Epithelial cell of proximal tubule (primary cell): Measurements from ENCODE around the gene KIZ. TPM values are rescaled to one million over a fixed set of nuclear protein-coding genes. Genes with fewer than 3 reads are reported as not detected.

Source experiments
- DNase-seq: peaks from one replicate; pipeline ENCODE4 v3.0.0-alpha.2; 2011; ENCODE audit warnings: low read depth
- H3K4me3 ChIP-seq: 2 replicates; pipeline ENCODE4 v1.5.1; 2011; ENCODE audit warnings: low read depth, mild to moderate bottlenecking, low read length
- CTCF ChIP-seq: conservative IDR thresholded peaks from 2 replicates; pipeline ENCODE4 v1.5.1; 2012; ENCODE audit warnings: low read depth, mild to moderate bottlenecking, low read length
- total RNA-seq: library from RNA; depleted of rRNA; stranded (reverse); fragments of >200 nt; gene quantifications from 2 replicates; pipeline ENCODE4 v1.2.3, GENCODE V29; 2015

KIZ gene
- total RNA-seq, 1 donor from 2014 or later, result 4.7 TPM

- TF ChIP-seq CTCF, result no peak
- no peak overlapping the region for H3K4me3 ChIP-seq
- DNase-seq, result no peak
These were observed 11.3 kb upstream of the KIZ start for GRCh38 chr20:21114584-21114983.

GRCh38 chr20:21117521-21117920 is 8.4 kb upstream of the KIZ start:
- no peak overlapping the region for H3K4me3 ChIP-seq
- no peak for TF ChIP-seq CTCF
- no peak for DNase-seq

- DNase-seq, result no peak
- no peak overlapping the region for H3K4me3 ChIP-seq
- no peak for TF ChIP-seq CTCF
These were observed 7.7 kb upstream of the KIZ start for GRCh38 chr20:21118138-21118537.

GRCh38 chr20:21118782-21119181 is 7.1 kb upstream of the KIZ start:
- no peak for DNase-seq
- TF ChIP-seq CTCF, result no peak
- no peak overlapping the region for H3K4me3 ChIP-seq

- DNase-seq, result no peak
- no peak overlapping the region for H3K4me3 ChIP-seq
- TF ChIP-seq CTCF, result no peak
These were observed 1.7 kb upstream of the KIZ start for GRCh38 chr20:21124190-21124589.

- peak; percentile 29 for DNase-seq
- peak overlapping the region; percentile 94 for H3K4me3 ChIP-seq
- TF ChIP-seq CTCF, result peak; percentile 26
These were observed 622 bp upstream of the KIZ start for GRCh38 chr20:21125072-21125848.

- DNase-seq, result no peak
- H3K4me3 ChIP-seq, result peak overlapping the region; percentile 94
- TF ChIP-seq CTCF, result no peak
These were observed 644 bp downstream of the KIZ start for GRCh38 chr20:21126581-21126870.
